ENCODE measurements around the gene ZSCAN30.
"Not testable (repeated sequence)": the region's sequence is repeated elsewhere in the genome, so short reads cannot be mapped to it uniquely, and the experiment has no call there.

ZSCAN30 gene

GRCh38 chr18:35242426-35242825 lies 47.6 kb downstream of the ZSCAN30 start:
- Histone ChIP-seq H3K27ac (peak overlapping the region in 1 of 21 experiments; percentile 13), H3K4me3 (no peak overlapping the region)

GRCh38 chr18:35241448-35241804 lies 48.6 kb downstream of the ZSCAN30 start:
- H3K4me3 ChIP-seq: peak overlapping the region; percentile 67 to 80 (median 72)
- peak overlapping the region; percentile 75 to 99 (median 97) for H3K27ac ChIP-seq

- peak within 1 kb of the TSS; percentile 67 to 80 (median 72) for H3K4me3 ChIP-seq
- peak within 1 kb of the TSS; percentile 87 to 99 (median 97) for H3K27ac ChIP-seq
Observed at GRCh38 chr18:35240664-35241447, 49.2 kb downstream of the ZSCAN30 start, which contains the start of gene ZNF397. Gene ZNF397, plus strand, starts transcription at chr18:35241034. Its CDS starts 1,437 bp downstream, at chr18:35242471.

GRCh38 chr18:35239314-35239713 lies 50.7 kb downstream of the ZSCAN30 start:
- Histone ChIP-seq H3K27ac (no peak overlapping the region), H3K4me3 (no peak overlapping the region)

GRCh38 chr18:35236571-35237363 lies 53.3 kb downstream of the ZSCAN30 start:
- no peak overlapping the region for H3K27ac ChIP-seq
- H3K4me3 ChIP-seq: no peak overlapping the region

- Histone ChIP-seq H3K27ac (no peak overlapping the region), H3K4me3 (no peak overlapping the region)
Observed at GRCh38 chr18:35231052-35231451, 59.0 kb downstream of the ZSCAN30 start.

GRCh38 chr18:35227254-35227653 lies 62.8 kb downstream of the ZSCAN30 start:
- H3K27ac ChIP-seq: no peak overlapping the region
- H3K4me3 ChIP-seq: no peak overlapping the region

GRCh38 chr18:35223797-35224196 lies 66.2 kb downstream of the ZSCAN30 start:
- no peak overlapping the region for H3K4me3 ChIP-seq
- no peak overlapping the region for H3K27ac ChIP-seq

- no peak overlapping the region for H3K27ac ChIP-seq
- no peak overlapping the region for H3K4me3 ChIP-seq
Observed at GRCh38 chr18:35220424-35220823, 69.6 kb downstream of the ZSCAN30 start.

GRCh38 chr18:35219331-35219730 lies 70.7 kb downstream of the ZSCAN30 start:
- not testable (repeated sequence) for H3K4me3 ChIP-seq

GRCh38 chr18:35216611-35217010 lies 73.4 kb downstream of the ZSCAN30 start:
- not testable (repeated sequence) for H3K27ac ChIP-seq, H3K4me3 ChIP-seq

More at GRCh38 chr18:35219331-35219730, 70.7 kb downstream of the ZSCAN30 start:
- H3K27ac ChIP-seq: not testable (repeated sequence)

- Histone ChIP-seq H3K27ac (no peak overlapping the region), H3K4me3 (no peak overlapping the region)
Observed at GRCh38 chr18:35215026-35215425, 75.0 kb downstream of the ZSCAN30 start.

- not testable (repeated sequence) for H3K4me3 ChIP-seq, H3K27ac ChIP-seq
Observed at GRCh38 chr18:35205746-35206458, 84.1 kb downstream of the ZSCAN30 start.

- H3K27ac ChIP-seq: no peak overlapping the region
- no peak overlapping the region for H3K4me3 ChIP-seq
Observed at GRCh38 chr18:35205199-35205712, 84.8 kb downstream of the ZSCAN30 start.

GRCh38 chr18:35203067-35203466 lies 87.0 kb downstream of the ZSCAN30 start:
- Histone ChIP-seq H3K4me3 (no peak overlapping the region), H3K27ac (peak overlapping the region in 1 of 21 experiments; percentile 2)

- Histone ChIP-seq H3K27ac (no peak overlapping the region), H3K4me3 (no peak overlapping the region)
Observed at GRCh38 chr18:35201256-35201931, 88.6 kb downstream of the ZSCAN30 start.
